ENCODE data around the gene KLK8.
"Not testable (repeated sequence)": the region's sequence is repeated elsewhere in the genome, so short reads cannot be mapped to it uniquely, and the experiment has no call there.

The KLK8 gene

DNA sequence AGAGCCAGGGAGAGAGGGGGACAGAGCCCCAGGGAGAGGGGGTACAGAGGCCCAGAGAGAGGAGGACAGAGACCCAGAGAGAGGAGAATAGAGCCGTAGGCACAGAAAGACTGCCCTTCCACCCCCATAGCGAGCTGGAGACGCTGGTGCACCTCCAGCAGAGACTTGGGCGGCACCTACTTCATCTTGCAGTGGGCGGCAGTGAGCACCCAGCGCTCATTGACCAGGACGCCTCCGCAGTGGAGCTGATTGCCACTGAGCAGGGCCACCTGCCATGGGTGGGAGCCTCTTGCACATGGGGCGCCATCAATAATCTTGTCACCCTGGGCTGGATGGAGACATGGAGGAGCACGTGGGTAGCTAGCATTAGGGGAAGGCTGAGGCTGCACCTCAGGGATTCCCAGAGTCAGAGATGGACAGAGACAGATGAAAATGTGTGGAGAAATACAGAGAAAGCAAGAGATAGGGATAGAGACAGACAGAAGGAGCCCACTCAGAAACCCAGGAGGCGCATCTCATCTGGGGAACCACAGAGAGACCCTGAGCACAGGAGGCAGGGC is 19.7 kb downstream of the KLK8 start:
- Histone ChIP-seq H3K36me3 (ENCODE audit: control insufficient read depth in 1 of 2, insufficient read depth in 2 of 2, low read length in 2 of 2) (no peaks in the 10 kb centered on the region), H3K4me1 (ENCODE audit: control insufficient read depth in 1 of 2, insufficient read depth in 2 of 2, low read length in 2 of 2) (no peaks in the 10 kb centered on the region), H3K9me3 (ENCODE audit: control insufficient read depth in 1 of 2, low read length in 2 of 2) (peaks cover 0 to 3% of the 10 kb centered on the region in 2 donors), H3K27me3 (ENCODE audit: low read depth, low read length) (no peaks in the 10 kb centered on the region), H3K4me3 (ENCODE audit: low read depth in 1 of 2, low read length in 2 of 2) (no peak overlapping the region), H3K27ac (ENCODE audit: low read length) (no peak overlapping the region)

DNA sequence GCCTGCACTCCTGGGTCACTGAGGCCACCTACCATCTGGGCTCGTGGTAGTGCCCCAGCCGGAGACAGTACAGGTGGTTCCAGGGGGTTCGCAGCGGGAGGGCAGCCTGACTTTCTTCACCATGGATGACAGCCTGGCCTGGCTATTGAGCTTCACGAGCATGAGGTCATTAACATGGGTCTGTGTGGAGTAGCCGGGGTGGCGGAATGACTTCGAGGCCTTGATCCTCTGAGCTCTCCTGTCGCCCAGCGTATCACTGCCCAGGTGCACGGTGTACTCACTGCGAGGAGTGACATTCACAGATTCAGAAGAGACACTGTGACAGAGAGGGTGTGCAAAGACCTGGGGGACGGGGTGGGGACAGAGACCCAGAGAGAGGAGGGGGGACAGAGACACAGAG is 21.2 kb downstream of the KLK8 start:
- H3K9me3 ChIP-seq (ENCODE audit: control insufficient read depth in 1 of 2, low read length in 2 of 2): peaks cover 0 to 3% of the 10 kb centered on the region in 2 donors
- H3K27me3 ChIP-seq (ENCODE audit: low read depth, low read length): no peaks in the 10 kb centered on the region
- H3K4me1 ChIP-seq (ENCODE audit: control insufficient read depth in 1 of 2, insufficient read depth in 2 of 2, low read length in 2 of 2): no peaks in the 10 kb centered on the region
- H3K27ac ChIP-seq (ENCODE audit: low read length): no peak overlapping the region
- H3K36me3 ChIP-seq (ENCODE audit: control insufficient read depth in 1 of 2, insufficient read depth in 2 of 2, low read length in 2 of 2): no peaks in the 10 kb centered on the region
- H3K4me3 ChIP-seq (ENCODE audit: low read depth in 1 of 2, low read length in 2 of 2): no peak overlapping the region

DNA sequence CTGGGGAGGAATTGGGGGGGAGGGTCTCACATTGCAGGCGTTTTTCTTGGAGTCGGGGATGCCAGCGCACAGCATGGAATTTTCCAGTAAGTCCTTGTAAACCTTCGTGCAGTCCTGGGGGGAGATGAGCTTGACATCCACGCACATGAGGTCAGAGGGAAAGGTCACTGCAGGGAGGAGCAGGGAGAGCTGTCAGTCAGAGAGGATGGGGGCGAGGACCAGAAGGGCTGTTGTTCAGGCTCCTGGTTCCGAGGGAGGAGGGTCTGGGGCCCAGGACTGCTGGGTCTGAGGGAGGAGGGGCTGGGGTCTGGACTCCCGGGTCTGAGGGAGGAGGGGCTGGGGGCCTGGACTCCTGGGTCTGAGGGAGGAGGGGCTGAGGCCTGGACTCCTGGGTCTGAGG is 21.6 kb downstream of the KLK8 start:
- Histone ChIP-seq H3K27ac (ENCODE audit: low read length) (no peak overlapping the region), H3K27me3 (ENCODE audit: low read depth, low read length) (no peaks in the 10 kb centered on the region), H3K4me3 (ENCODE audit: low read depth in 1 of 2, low read length in 2 of 2) (no peak overlapping the region)

DNA sequence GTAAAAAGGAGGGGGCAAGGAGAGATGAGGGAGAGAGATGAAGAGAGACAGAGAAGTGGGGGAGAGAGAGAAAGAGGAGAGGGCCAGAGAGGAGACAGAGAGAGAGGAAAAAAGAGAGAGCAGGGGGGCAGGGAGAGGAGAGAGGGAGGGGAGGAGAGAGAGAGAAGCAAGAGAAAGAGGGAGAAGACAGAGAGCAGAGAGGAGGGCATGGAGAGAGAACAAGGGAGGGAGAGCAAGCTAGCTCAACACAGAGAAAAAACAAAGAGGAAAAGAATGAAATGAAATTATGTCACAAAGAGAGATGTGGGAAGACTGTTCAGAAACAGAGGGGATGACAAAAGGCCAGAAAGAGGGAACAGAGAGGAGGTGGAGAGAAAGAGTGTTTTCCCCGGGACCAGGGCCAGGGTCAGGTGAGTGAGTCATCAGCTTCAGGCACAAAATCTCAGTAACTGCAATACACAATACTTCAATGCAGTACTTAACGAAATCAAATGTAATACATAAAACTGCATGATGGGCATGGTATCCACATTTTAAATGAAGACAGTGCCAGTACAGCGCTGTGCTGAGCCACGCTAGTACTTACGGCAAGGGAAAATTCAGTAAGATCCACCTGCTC is 22.5 kb downstream of the KLK8 start:
- Histone ChIP-seq H3K27ac (ENCODE audit: low read length) (no peak overlapping the region), H3K4me1 (ENCODE audit: control insufficient read depth in 1 of 2, insufficient read depth in 2 of 2, low read length in 2 of 2) (no peaks in the 10 kb centered on the region), H3K4me3 (ENCODE audit: low read depth in 1 of 2, low read length in 2 of 2) (no peak overlapping the region), H3K9me3 (ENCODE audit: control insufficient read depth in 1 of 2, low read length in 2 of 2) (no peaks in the 10 kb centered on the region), H3K27me3 (ENCODE audit: low read depth, low read length) (no peaks in the 10 kb centered on the region), H3K36me3 (ENCODE audit: control insufficient read depth in 1 of 2, insufficient read depth in 2 of 2, low read length in 2 of 2) (no peaks in the 10 kb centered on the region)

More for the DNA sequence above, 21.6 kb downstream of the KLK8 start:
- Histone ChIP-seq H3K4me1 (ENCODE audit: control insufficient read depth in 1 of 2, insufficient read depth in 2 of 2, low read length in 2 of 2) (no peaks in the 10 kb centered on the region), H3K36me3 (ENCODE audit: control insufficient read depth in 1 of 2, insufficient read depth in 2 of 2, low read length in 2 of 2) (no peaks in the 10 kb centered on the region), H3K9me3 (ENCODE audit: control insufficient read depth in 1 of 2, low read length in 2 of 2) (no peaks in the 10 kb centered on the region)

DNA sequence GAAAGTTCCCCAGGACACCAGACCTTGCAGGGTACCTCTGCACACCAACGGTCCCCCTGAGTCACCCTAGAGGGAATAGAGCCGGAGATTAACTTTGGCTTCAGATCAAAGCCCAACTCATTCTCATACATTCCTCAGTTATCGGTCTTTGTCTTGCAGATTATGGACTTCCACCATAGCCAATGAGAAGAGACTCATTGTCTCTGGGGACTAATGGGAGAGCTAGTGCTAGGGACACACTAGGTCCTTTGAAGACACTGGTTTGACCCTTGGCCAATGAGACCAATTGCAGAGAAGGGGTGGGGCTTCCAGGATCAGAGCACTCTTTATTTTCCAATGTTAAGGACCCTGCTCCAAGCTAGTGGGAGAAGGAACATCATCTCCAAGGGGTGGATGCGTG is 23.8 kb downstream of the KLK8 start:
- Histone ChIP-seq H3K9me3 (ENCODE audit: control insufficient read depth in 1 of 2, low read length in 2 of 2) (no peaks in the 10 kb centered on the region), H3K27ac (ENCODE audit: low read length) (no peak overlapping the region), H3K36me3 (ENCODE audit: control insufficient read depth in 1 of 2, insufficient read depth in 2 of 2, low read length in 2 of 2) (no peaks in the 10 kb centered on the region), H3K4me3 (ENCODE audit: low read depth in 1 of 2, low read length in 2 of 2) (no peak overlapping the region), H3K27me3 (ENCODE audit: low read depth, low read length) (no peaks in the 10 kb centered on the region), H3K4me1 (ENCODE audit: control insufficient read depth in 1 of 2, insufficient read depth in 2 of 2, low read length in 2 of 2) (no peaks in the 10 kb centered on the region)

DNA sequence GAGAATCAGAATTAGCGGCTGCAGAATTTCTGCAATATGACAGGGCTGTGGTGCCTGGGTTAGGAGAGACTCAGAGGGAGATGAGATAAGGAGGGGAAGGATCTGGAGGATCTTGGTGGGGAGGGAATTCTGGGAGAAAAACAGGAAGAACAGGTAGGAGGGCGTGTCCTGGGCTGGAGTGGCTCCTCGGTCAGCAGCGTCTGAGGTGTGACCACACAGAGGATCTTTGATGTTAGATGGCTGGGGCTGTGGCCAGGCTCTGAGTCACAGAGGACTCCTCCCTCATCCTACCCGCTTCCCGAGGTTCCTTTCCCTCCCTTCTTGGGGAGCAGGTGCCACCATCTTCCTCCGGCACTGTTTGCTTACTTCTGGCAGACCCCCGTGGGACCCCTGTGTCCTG is 25.6 kb downstream of the KLK8 start:
- no peaks in the 10 kb centered on the region for H3K9me3 ChIP-seq (ENCODE audit: control insufficient read depth in 1 of 2, low read length in 2 of 2)
- no peaks in the 10 kb centered on the region for H3K27me3 ChIP-seq (ENCODE audit: low read depth, low read length)
- H3K4me1 ChIP-seq (ENCODE audit: control insufficient read depth in 1 of 2, insufficient read depth in 2 of 2, low read length in 2 of 2): no peaks in the 10 kb centered on the region
- H3K27ac ChIP-seq (ENCODE audit: low read length): no peak overlapping the region
- H3K36me3 ChIP-seq (ENCODE audit: control insufficient read depth in 1 of 2, insufficient read depth in 2 of 2, low read length in 2 of 2): no peaks in the 10 kb centered on the region
- H3K4me3 ChIP-seq (ENCODE audit: low read depth in 1 of 2, low read length in 2 of 2): no peak overlapping the region

DNA sequence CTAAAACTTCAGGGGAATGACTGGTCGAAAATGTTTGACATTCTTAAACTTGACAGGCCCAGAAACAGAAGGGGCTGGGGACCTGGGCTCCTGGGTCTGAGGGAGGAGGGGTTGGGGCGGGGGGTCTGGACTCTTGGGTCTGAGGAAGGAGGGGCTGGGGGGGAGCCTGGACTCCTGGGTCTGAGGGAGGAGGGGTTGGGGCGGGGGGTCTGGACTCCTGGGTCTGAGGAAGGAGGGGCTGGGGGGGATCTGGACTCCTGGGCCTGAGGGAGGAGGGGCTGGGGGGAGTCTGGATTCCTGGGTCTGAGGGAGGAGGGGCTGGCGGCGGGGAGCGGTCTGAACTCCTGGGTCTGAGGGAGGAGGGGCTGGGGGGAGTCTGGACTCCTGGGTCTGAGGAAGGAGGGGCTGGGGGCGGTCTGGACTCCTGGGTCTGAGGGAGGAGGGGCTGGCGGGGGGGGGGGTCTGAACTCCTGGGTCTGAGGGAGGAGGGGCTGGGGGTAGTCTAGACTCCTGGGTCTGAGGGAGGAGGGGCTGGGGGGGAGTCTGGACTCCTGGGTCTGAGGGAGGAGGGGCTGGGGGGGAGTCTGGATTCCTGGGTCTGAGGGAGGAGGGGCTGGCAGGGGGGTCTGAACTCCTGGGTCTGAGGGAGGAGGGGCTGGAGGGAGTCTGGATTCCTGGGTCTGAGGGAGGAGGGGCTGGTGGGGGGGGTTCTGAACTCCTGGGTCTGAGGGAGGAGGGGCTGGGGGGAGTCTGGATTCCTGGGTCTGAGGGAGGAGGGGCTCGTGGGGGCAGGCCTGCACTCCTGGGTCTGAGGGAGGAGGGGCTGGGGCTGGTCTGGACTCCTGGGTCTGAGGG is 26.5 kb downstream of the KLK8 start:
- H3K27me3 ChIP-seq (ENCODE audit: low read depth, low read length): no peaks in the 10 kb centered on the region
- no peaks in the 10 kb centered on the region for H3K4me1 ChIP-seq (ENCODE audit: control insufficient read depth in 1 of 2, insufficient read depth in 2 of 2, low read length in 2 of 2)
- H3K36me3 ChIP-seq (ENCODE audit: control insufficient read depth in 1 of 2, insufficient read depth in 2 of 2, low read length in 2 of 2): no peaks in the 10 kb centered on the region
- H3K9me3 ChIP-seq (ENCODE audit: control insufficient read depth in 1 of 2, low read length in 2 of 2): no peaks in the 10 kb centered on the region
- H3K4me3 ChIP-seq (ENCODE audit: low read depth in 1 of 2, low read length in 2 of 2): no peak overlapping the region
- H3K27ac ChIP-seq (ENCODE audit: low read length): no peak overlapping the region

DNA sequence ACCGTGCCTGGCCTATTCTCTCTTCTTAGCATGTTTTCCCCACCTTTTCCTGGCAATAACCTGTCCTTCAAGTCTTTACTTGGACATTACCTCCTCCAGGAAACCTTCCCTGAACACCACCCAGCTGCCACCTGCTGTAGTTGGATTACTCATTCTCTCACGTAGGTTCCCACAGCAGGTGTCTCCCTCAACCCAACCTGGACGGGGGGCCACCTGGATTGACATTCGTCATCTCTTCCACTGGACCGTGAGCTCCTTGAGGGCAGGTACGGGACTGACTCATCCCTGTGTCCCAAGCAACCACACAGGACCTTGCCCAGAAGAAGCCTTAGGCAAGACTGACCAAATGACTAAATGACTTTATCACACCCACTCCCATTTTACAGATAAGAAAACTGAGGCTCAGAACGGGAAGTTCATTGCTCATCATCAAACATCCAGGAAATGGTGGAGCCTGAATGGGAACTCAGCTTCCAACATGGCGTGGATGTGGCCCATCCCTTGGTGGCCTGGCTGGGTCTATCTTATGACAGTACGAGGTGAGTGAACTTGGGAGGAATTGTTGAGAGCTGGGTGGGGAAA is 28.5 kb downstream of the KLK8 start:
- Histone ChIP-seq H3K9me3 (ENCODE audit: control insufficient read depth in 1 of 2, low read length in 2 of 2) (no peaks in the 10 kb centered on the region), H3K27me3 (ENCODE audit: low read depth, low read length) (no peaks in the 10 kb centered on the region)

DNA sequence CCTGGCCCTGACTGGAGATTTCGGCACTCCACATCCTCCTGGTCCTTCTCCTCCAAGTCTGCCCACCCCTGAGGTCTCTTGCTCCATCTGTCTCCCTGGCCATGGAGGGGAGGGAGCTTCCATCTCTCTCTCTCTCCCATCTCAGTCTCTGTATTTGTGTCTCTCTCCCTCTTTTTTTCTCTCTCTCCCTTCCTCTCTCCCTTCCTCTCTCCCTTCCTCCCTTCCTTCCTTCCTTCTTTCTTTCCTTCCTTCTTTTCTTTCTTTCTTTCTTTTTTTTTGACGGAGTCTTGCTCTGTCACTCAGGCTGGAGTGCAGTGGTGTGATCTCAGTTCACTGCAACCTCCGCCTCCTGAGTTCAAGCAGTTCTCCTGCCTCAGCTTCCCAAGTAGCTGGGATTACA is 31.6 kb downstream of the KLK8 start:
- not testable (repeated sequence) for H3K27me3 ChIP-seq (ENCODE audit: low read depth, low read length); H3K9me3 ChIP-seq (ENCODE audit: control insufficient read depth in 1 of 2, low read length in 2 of 2); H3K4me1 ChIP-seq (ENCODE audit: control insufficient read depth in 1 of 2, insufficient read depth in 2 of 2, low read length in 2 of 2); H3K4me3 ChIP-seq (ENCODE audit: low read depth in 1 of 2, low read length in 2 of 2); H3K36me3 ChIP-seq (ENCODE audit: control insufficient read depth in 1 of 2, insufficient read depth in 2 of 2, low read length in 2 of 2); H3K27ac ChIP-seq (ENCODE audit: low read length)

More for the DNA sequence above, 28.5 kb downstream of the KLK8 start:
- Histone ChIP-seq H3K27ac (ENCODE audit: low read length) (no peak overlapping the region), H3K4me3 (ENCODE audit: low read depth in 1 of 2, low read length in 2 of 2) (no peak overlapping the region), H3K4me1 (ENCODE audit: control insufficient read depth in 1 of 2, insufficient read depth in 2 of 2, low read length in 2 of 2) (no peaks in the 10 kb centered on the region), H3K36me3 (ENCODE audit: control insufficient read depth in 1 of 2, insufficient read depth in 2 of 2, low read length in 2 of 2) (no peaks in the 10 kb centered on the region)

DNA sequence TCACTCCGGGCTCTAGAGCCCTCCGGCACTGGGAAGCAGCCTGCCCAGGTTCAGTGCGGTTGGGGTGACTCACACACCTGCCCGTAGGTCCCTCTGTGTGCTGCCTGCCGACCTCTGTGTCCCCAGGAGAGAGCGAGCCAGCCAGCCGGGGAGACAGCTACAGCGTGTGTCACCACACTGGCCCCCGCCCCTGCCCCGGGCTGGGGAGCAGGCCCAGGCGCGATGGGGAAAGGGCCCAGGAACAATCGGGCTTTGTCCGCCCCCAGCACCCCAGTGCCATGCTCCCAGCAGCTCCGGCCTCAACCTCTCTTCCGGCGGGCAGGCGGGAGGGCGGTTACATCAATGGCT is 32.0 kb downstream of the KLK8 start, which contains the start of gene KLK6:
Gene KLK6, minus strand, starts transcription at position 179 of the 348 bp plus-strand sequence. CDS start 1,487 bp downstream, outside the sequence.
- no peak within 1 kb of the TSS for H3K27ac ChIP-seq (ENCODE audit: low read length)
- no peaks in the 10 kb centered on the region for H3K36me3 ChIP-seq (ENCODE audit: control insufficient read depth in 1 of 2, insufficient read depth in 2 of 2, low read length in 2 of 2)
- H3K4me1 ChIP-seq (ENCODE audit: control insufficient read depth in 1 of 2, insufficient read depth in 2 of 2, low read length in 2 of 2): no peaks in the 10 kb centered on the region
- H3K9me3 ChIP-seq (ENCODE audit: control insufficient read depth in 1 of 2, low read length in 2 of 2): no peaks in the 10 kb centered on the region
- no peaks in the 10 kb centered on the region for H3K27me3 ChIP-seq (ENCODE audit: low read depth, low read length)
- no peak within 1 kb of the TSS for H3K4me3 ChIP-seq (ENCODE audit: low read depth in 1 of 2, low read length in 2 of 2)

DNA sequence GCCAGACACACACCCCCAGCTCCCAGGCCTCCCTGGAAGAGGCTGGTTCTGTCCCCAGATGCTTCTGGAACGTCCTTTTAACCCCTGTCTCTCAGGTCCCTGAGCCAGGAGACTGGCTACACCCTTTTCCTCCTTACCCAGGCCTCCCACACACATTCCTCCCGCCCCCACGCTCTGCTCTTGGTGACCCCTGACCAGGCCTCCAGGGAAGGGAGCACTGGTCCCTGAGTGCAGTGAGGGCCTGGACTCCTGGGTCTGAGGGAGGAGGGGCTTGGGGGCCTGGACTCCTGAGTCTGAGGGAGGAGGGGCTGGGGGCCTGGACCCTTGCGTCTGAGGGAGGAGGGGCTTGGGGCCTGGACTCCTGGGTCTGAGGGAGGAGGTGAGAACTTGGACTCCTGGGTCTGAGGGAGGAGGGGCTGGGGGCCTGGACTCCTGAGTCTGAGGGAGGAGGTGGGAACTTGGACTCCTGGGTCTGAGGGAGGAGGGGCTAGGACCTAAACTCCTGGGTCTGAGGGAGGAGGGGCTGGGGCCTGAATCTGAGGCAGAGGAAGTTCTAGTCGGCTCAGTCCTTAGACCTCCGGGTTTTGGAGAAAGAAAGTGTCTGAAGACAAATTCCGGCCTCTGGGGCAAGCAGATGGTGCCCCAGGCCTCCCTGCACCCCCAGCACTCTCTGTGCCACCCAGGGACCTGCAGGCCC is 32.5 kb downstream of the KLK8 start:
- Histone ChIP-seq H3K27ac (ENCODE audit: low read length) (no peak overlapping the region), H3K4me3 (ENCODE audit: low read depth in 1 of 2, low read length in 2 of 2) (no peak overlapping the region), H3K4me1 (ENCODE audit: control insufficient read depth in 1 of 2, insufficient read depth in 2 of 2, low read length in 2 of 2) (no peaks in the 10 kb centered on the region), H3K36me3 (ENCODE audit: control insufficient read depth in 1 of 2, insufficient read depth in 2 of 2, low read length in 2 of 2) (no peaks in the 10 kb centered on the region), H3K27me3 (ENCODE audit: low read depth, low read length) (peaks cover 2% of the 10 kb centered on the region), H3K9me3 (ENCODE audit: control insufficient read depth in 1 of 2, low read length in 2 of 2) (no peaks in the 10 kb centered on the region)

All from muscle layer of duodenum (tissue), 2 donors.